ENCODE data around the gene ARL15. TPM values are rescaled to one million over a fixed set of nuclear protein-coding genes. Genes with fewer than 3 reads are reported as not detected.

ARL15 gene
- total and polyA plus RNA-seq, 2 donors (not counting 3 experiments of a cell fraction or from before 2014, with no cell fraction given), result 11.9 to 24.4 TPM

DNA sequence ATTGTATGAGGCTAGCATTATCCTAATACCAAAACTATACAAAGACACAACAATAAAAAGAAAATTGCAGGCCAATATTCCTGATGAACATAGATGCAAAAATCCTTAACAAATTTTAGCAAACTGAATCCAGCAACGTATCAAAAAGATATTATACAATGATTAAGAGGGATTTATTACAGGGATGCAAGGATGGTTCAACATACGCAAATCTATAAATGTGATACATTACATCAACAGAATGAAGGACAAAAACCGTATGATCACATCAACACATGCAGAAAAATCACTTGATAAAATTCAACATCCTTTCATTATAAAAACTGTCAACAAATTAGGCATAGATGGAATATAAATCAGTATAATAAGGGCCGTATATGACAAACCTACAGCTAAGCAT, 27.1 kb upstream of the ARL15 start:
- dilution Hi-C loops (cut with MboI; ENCODE audit: extremely low pct_ligation_motif_present, low sequenced_read_pairs), result no loop called here
- Histone ChIP-seq H3K4me2 (ENCODE audit: insufficient read depth, low read length) (no peak overlapping the region), H2AFZ (ENCODE audit: low read depth, low read length) (no peak overlapping the region), H3K36me3 (ENCODE audit: control insufficient read depth in 2 of 2, extremely low read depth in 1 of 2, insufficient read depth in 2 of 2, low read length in 2 of 2) (no peaks in the 10 kb centered on the region), H3K27ac (ENCODE audit: insufficient read depth, low read depth, low read length) (no peak overlapping the region), H3K9me1 (replicated peaks; ENCODE audit: control insufficient read depth, extremely low read depth, insufficient read depth, low read length) (no peaks in the 10 kb centered on the region), H3K79me2 (ENCODE audit: control insufficient read depth, insufficient read depth, low read length) (no peaks in the 10 kb centered on the region), H3K4me1 (ENCODE audit: control insufficient read depth, extremely low read depth, insufficient read depth, low read length) (no peaks in the 10 kb centered on the region), H3K4me3 (replicated peaks in 1 of 3; ENCODE audit: insufficient read depth in 1 of 3, low read depth in 1 of 3, low read length in 3 of 3) (no peak overlapping the region), H3K9me3 (replicated peaks; ENCODE audit: control insufficient read depth, insufficient read depth, low read length) (no peaks in the 10 kb centered on the region), H4K20me1 (replicated peaks; ENCODE audit: control insufficient read depth, extremely low read depth, insufficient read depth, low read length) (no peaks in the 10 kb centered on the region), H3K27me3 (ENCODE audit: control insufficient read depth in 2 of 2, insufficient read depth in 2 of 2, low read length in 2 of 2) (peaks cover 0 to 2% of the 10 kb centered on the region in 2 experiments), H3K9ac (replicated peaks; ENCODE audit: extremely low read depth, insufficient read depth, low read length) (no peak overlapping the region)
- BruUV-seq (replicated peaks), result no TSS peak
- FAIRE-seq (no peak), DNase-seq (ENCODE audit: low read depth, low spot score) (no peak)
- intact Hi-C loops (cut with micrococcal nuclease), result no loop called here
- ChIA-PET POLR2A (no interaction called here), CTCF (interaction anchor here (1.1 kb wide), 1 partner anchor 11 kb away, joined by 4 read pairs; no protein-coding TSS in a partner anchor)
- TF ChIP-seq JUN (IDR thresholded peaks at IDR 0.05; ENCODE audit: borderline replicate concordance, insufficient read depth, insufficient read length, low read depth) (no peak), GATA2 (IDR thresholded peaks at IDR 0.05; ENCODE audit: insufficient read depth, insufficient read length, low read depth, low read length) (no peak), EZH2 (IDR thresholded peaks at IDR 0.05; ENCODE audit: borderline replicate concordance, low read depth, low read length, severe bottlenecking) (no peak), POLR2A (IDR thresholded peaks at IDR 0.05; ENCODE audit: low read depth, low read length) (no peak), FOS (IDR thresholded peaks at IDR 0.05; ENCODE audit: borderline replicate concordance, insufficient read depth, low read length) (no peak), MYC (IDR thresholded peaks at IDR 0.05; ENCODE audit: low read depth, low read length) (no peak), POLR2AphosphoS5 (IDR thresholded peaks at IDR 0.05; ENCODE audit: insufficient read depth, low read depth, low read length) (no peak)
- TF ChIP-seq, protein P1, sequence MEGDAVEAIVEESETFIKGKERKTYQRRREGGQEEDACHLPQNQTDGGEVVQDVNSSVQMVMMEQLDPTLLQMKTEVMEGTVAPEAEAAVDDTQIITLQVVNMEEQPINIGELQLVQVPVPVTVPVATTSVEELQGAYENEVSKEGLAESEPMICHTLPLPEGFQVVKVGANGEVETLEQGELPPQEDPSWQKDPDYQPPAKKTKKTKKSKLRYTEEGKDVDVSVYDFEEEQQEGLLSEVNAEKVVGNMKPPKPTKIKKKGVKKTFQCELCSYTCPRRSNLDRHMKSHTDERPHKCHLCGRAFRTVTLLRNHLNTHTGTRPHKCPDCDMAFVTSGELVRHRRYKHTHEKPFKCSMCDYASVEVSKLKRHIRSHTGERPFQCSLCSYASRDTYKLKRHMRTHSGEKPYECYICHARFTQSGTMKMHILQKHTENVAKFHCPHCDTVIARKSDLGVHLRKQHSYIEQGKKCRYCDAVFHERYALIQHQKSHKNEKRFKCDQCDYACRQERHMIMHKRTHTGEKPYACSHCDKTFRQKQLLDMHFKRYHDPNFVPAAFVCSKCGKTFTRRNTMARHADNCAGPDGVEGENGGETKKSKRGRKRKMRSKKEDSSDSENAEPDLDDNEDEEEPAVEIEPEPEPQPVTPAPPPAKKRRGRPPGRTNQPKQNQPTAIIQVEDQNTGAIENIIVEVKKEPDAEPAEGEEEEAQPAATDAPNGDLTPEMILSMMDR (IDR thresholded peaks at IDR 0.05; ENCODE audit: extremely low read depth in 1 of 2, insufficient read depth in 1 of 2, low read depth in 1 of 2, low read length in 2 of 2), result no peak
- TF ChIP-seq, protein P2, sequence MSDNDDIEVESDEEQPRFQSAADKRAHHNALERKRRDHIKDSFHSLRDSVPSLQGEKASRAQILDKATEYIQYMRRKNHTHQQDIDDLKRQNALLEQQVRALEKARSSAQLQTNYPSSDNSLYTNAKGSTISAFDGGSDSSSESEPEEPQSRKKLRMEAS (IDR thresholded peaks at IDR 0.05; ENCODE audit: insufficient read depth, insufficient read length), result no peak

Data from endothelial cell of umbilical vein (primary cell).